Fibroblast of villous mesenchyme (primary cell): ENCODE data around the gene MEG3. TPM values are rescaled to one million over a fixed set of nuclear protein-coding genes. Genes with fewer than 3 reads are reported as not detected.

Experiments
- DNase-seq: peaks from one replicate; pipeline ENCODE4 v3.0.0-alpha.2; 2010; ENCODE audit warnings: low read depth
- H3K4me3 ChIP-seq: 2 replicates; pipeline ENCODE4 v1.5.1; 2011; ENCODE audit warnings: low read depth, mild to moderate bottlenecking, low read length
- total RNA-seq: library from RNA; depleted of rRNA; stranded (reverse); fragments of >200 nt; gene quantifications from 2 replicates; pipeline ENCODE4 v1.2.3, GENCODE V29; 2012
- TF ChIP-seq, protein P1 (sequence below): IDR thresholded peaks from 2 replicates; pipeline ENCODE4 v1.5.1; 2012; ENCODE audit warnings: low read depth, mild to moderate bottlenecking, low read length; ENCODE audit not compliant: insufficient read depth

The MEG3 gene
- total RNA-seq, 1 donor: 187 TPM

DNA sequence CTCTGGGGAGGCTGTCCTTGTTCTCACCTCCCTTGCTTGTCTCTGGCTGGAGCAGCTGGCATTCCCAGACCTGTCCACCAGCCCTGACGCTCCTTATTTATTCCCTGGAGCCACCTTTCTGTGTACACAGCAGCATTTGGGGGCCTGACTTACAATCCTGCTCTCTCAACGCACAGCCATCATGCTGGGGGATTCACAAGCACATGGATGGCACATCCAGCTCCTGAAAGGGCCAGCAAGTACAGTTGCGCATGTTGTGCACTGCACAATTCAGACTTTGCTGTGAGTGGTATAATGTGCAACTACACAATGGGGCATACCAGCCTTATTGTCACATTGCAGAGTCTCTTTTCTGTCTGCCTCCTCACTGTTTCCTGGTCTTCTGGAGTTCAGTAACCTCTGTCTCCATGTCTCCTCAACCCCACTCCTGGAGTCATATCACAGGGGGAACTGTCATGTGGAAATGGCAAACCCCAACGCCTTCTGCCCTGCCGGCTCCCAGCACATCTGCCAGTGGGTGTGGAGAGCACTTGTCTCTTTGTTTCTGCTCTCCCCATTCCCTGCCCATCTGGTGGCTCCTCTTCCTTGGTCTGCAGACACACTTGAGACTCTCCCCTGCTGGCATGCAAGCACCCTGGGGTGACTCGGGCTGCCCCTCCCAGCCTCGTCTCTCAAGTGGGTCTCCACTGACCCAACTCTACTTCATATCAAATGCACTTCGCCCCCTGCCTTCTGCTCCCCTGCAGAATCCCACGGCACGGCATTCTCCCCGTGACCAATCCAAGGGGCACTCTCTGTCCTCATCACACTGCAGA lies 41.2 kb upstream of the MEG3 start:
- DNase-seq: no peak
- H3K4me3 ChIP-seq: no peak overlapping the region
- TF ChIP-seq, protein P1, sequence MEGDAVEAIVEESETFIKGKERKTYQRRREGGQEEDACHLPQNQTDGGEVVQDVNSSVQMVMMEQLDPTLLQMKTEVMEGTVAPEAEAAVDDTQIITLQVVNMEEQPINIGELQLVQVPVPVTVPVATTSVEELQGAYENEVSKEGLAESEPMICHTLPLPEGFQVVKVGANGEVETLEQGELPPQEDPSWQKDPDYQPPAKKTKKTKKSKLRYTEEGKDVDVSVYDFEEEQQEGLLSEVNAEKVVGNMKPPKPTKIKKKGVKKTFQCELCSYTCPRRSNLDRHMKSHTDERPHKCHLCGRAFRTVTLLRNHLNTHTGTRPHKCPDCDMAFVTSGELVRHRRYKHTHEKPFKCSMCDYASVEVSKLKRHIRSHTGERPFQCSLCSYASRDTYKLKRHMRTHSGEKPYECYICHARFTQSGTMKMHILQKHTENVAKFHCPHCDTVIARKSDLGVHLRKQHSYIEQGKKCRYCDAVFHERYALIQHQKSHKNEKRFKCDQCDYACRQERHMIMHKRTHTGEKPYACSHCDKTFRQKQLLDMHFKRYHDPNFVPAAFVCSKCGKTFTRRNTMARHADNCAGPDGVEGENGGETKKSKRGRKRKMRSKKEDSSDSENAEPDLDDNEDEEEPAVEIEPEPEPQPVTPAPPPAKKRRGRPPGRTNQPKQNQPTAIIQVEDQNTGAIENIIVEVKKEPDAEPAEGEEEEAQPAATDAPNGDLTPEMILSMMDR: no peak

DNA sequence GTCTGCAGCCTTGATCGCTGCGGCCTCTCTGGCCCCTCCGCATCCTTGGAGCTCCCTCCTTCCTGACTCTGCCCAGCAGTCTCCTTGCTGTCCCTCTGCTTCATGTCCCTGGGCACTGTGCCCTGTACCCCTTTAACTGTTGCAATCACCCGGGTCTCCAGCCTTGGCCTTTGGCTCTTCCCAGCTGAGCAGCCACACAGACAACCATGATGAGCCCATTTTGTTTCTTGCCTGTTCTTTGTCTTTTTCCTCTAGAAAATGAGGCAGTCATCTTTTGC lies 40.6 kb upstream of the MEG3 start:
- no peak for DNase-seq
- TF ChIP-seq, protein P1: no peak
- H3K4me3 ChIP-seq: no peak overlapping the region

DNA sequence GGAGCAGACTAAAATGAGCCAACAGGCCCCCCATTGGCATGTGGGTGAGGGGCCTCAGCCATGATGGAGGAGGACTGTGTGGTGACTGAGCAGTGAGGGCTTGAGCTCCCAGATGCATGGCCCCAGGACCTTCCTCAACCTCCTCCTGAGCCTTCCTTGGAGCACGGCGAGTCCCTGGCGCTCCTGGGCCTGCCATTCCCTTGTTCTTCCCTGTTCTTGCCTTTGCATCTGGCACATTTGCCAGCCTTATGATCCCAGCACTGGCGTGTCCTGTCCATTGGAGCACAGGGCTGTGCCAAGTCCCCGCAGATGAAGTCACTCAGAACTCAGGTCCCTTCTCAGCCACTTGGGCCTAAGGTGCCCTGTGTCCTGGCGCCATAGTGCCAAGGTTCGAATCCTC lies 40.3 kb upstream of the MEG3 start:
- TF ChIP-seq, protein P1: no peak
- DNase-seq: no peak
- H3K4me3 ChIP-seq: no peak overlapping the region

DNA sequence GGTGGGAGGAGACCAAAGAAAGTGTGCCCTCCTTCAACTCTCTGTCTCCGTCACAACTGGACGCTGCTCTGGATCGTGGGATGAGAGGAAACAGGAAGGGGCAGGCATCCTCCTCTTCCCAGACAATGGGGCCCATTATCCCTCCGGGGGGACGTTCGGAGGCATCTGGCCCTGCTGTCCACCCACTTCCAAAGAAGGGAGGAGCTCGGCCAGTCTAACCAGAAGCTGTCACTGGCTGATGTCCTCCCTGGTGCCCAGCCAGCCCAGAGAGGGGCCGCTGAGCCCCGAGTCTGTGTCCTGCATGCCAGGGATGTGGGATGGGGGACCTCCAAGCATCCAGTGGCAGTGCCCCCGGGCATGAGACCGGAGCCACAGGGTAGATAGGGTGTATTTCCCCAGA lies 39.8 kb upstream of the MEG3 start:
- DNase-seq: no peak
- TF ChIP-seq, protein P1: no peak
- H3K4me3 ChIP-seq: no peak overlapping the region

DNA sequence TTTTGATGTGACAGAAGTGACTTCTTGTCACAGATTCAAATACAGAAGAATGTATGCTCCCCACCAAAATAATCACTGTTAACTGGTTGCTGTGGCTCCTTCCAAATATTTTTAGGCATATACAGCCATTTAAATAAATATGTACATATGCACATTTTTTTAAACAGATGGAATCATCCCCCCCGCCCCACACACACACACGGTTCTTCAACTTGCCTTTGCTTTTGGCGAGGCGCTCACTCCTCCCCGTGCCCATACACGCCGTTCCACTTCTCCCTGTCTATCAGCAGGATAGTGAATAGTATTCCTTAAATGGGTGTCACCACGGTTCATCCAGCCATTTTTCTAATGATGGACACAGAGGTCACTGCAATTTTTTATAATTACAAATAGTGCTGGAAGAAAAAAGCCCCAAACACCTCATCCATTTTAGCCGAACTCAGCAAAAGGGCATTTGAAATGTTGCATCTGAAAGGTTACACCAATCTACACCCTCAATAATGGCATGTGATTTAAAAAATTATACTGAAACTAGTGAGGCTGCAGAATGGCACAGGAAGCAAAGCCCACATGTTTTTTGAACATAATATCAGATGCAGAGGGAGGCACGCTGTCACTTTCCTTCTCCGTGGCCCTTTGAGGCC lies 39.2 kb upstream of the MEG3 start:
- no peak for DNase-seq
- TF ChIP-seq, protein P1: no peak
- H3K4me3 ChIP-seq: no peak overlapping the region

DNA sequence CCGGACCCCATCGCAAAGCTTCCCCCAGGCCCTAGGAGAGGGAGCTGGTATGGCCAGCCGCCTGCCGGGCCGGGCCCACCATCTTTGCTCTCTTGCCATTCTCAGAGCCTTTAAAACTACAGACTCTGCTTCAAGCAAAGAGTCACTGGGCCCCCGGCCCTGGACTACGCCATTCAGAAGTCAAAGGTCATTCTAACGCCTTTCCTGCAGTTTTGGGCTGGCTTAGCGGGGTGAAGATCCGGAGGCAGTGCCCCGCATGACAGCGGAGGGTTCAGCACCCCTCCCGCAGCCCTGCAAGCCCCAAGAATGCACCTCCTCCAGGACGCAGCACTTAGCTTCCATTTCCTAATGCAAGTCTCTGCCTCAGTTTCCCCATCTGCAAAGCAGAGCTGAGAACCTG lies 38.3 kb upstream of the MEG3 start:
- no peak for DNase-seq
- no peak overlapping the region for H3K4me3 ChIP-seq
- TF ChIP-seq, protein P1: no peak
